Measurements from ENCODE around the gene PACS2.

Gene PACS2

GRCh38 chr14:105445901-105446845 is 131.6 kb downstream of the PACS2 start:
- Histone ChIP-seq H3K36me3 (ENCODE audit: insufficient read depth, low read length) (peaks cover 38% of the 10 kb centered on the region; the same call in 1 of the 2 replicates), H2AFZ (ENCODE audit: low read length) (no peak overlapping the region), H3K27me3 (ENCODE audit: insufficient read depth, low read length, poor library complexity, severe bottlenecking) (no peaks in the 10 kb centered on the region), H3K9me2 (replicated peaks; ENCODE audit: low read depth, low read length) (no peaks in the 10 kb centered on the region), H3K4me1 (ENCODE audit: insufficient read depth, low read length, poor library complexity, severe bottlenecking) (no peaks in the 10 kb centered on the region), H3K4me2 (ENCODE audit: low read depth, low read length, poor library complexity, severe bottlenecking) (no peak overlapping the region), H3K9me3 (ENCODE audit: insufficient read depth, low read depth, low read length) (no peaks in the 10 kb centered on the region), H3K4me3 (ENCODE audit: low read length, poor library complexity, severe bottlenecking) (no peak overlapping the region), H3F3A (ENCODE audit: low read depth) (no peaks in the 10 kb centered on the region), H3K9ac (ENCODE audit: low read depth, low read length, poor library complexity, severe bottlenecking) (no peak overlapping the region), H3K79me2 (ENCODE audit: insufficient read depth, low read length) (peaks cover 16% of the 10 kb centered on the region; the same call in 1 of the 2 replicates), H4K20me1 (ENCODE audit: insufficient read depth, low read length, poor library complexity, severe bottlenecking) (peaks cover 23% of the 10 kb centered on the region)
- TF ChIP-seq, protein P1, sequence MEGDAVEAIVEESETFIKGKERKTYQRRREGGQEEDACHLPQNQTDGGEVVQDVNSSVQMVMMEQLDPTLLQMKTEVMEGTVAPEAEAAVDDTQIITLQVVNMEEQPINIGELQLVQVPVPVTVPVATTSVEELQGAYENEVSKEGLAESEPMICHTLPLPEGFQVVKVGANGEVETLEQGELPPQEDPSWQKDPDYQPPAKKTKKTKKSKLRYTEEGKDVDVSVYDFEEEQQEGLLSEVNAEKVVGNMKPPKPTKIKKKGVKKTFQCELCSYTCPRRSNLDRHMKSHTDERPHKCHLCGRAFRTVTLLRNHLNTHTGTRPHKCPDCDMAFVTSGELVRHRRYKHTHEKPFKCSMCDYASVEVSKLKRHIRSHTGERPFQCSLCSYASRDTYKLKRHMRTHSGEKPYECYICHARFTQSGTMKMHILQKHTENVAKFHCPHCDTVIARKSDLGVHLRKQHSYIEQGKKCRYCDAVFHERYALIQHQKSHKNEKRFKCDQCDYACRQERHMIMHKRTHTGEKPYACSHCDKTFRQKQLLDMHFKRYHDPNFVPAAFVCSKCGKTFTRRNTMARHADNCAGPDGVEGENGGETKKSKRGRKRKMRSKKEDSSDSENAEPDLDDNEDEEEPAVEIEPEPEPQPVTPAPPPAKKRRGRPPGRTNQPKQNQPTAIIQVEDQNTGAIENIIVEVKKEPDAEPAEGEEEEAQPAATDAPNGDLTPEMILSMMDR (conservative IDR thresholded peaks at IDR 0.05; ENCODE audit: low read length) = no peak
- no peak for TF ChIP-seq EZH2phosphoT487 (IDR thresholded peaks at IDR 0.05; ENCODE audit: borderline replicate concordance)

DNA sequence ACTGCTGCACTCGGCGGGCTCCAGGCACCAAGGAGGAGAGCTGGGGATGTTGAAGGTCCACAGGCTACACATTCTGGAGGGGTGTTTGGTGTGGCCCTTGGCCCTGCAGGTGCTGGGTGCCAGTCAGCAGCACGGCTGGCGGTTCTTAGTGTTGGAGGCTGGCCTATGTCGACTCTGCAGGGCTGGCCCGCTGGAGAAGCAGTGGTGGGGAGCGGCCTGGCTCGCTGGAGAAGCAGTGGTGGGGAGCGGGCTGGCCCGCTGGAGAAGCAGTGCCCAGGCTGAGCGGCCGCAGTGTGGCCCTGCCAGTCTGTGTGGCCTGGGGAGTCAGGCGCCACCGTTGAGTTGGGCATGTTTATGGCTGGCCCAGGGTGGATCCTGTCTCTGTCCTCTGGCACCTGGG is 132.4 kb downstream of the PACS2 start:
- Histone ChIP-seq H3K4me1 (ENCODE audit: insufficient read depth, low read length, poor library complexity, severe bottlenecking) (no peaks in the 10 kb centered on the region), H3K79me2 (ENCODE audit: insufficient read depth, low read length) (peaks cover 16% of the 10 kb centered on the region; the same call in 1 of the 2 replicates), H3K27me3 (ENCODE audit: insufficient read depth, low read length, poor library complexity, severe bottlenecking) (no peaks in the 10 kb centered on the region), H3K9ac (ENCODE audit: low read depth, low read length, poor library complexity, severe bottlenecking) (no peak overlapping the region), H3K4me2 (ENCODE audit: low read depth, low read length, poor library complexity, severe bottlenecking) (no peak overlapping the region), H3K36me3 (ENCODE audit: insufficient read depth, low read length) (peaks cover 40% of the 10 kb centered on the region; the same call in 1 of the 2 replicates), H4K20me1 (ENCODE audit: insufficient read depth, low read length, poor library complexity, severe bottlenecking) (peaks cover 23% of the 10 kb centered on the region), H3K9me3 (ENCODE audit: insufficient read depth, low read depth, low read length) (no peaks in the 10 kb centered on the region), H2AFZ (ENCODE audit: low read length) (no peak overlapping the region), H3F3A (ENCODE audit: low read depth) (no peaks in the 10 kb centered on the region), H3K9me2 (replicated peaks; ENCODE audit: low read depth, low read length) (no peaks in the 10 kb centered on the region), H3K4me3 (ENCODE audit: low read length, poor library complexity, severe bottlenecking) (no peak overlapping the region)
- TF ChIP-seq, protein P1 (conservative IDR thresholded peaks at IDR 0.05; ENCODE audit: low read length) = no peak
- no peak for TF ChIP-seq EZH2phosphoT487 (IDR thresholded peaks at IDR 0.05; ENCODE audit: borderline replicate concordance)
